GM20431 (cell line): ENCODE measurements around the gene DENND2D.

Source experiments
- in situ Hi-C: fragments of 300-500 bp; cut with MseI, MboI; formaldehyde crosslinking; loops from one replicate; pipeline ENCODE4 v1.15.0; 2020; ENCODE audit warnings: low sequenced_read_pairs; ENCODE audit not compliant: unreplicated experiment

The DENND2D gene

DNA sequence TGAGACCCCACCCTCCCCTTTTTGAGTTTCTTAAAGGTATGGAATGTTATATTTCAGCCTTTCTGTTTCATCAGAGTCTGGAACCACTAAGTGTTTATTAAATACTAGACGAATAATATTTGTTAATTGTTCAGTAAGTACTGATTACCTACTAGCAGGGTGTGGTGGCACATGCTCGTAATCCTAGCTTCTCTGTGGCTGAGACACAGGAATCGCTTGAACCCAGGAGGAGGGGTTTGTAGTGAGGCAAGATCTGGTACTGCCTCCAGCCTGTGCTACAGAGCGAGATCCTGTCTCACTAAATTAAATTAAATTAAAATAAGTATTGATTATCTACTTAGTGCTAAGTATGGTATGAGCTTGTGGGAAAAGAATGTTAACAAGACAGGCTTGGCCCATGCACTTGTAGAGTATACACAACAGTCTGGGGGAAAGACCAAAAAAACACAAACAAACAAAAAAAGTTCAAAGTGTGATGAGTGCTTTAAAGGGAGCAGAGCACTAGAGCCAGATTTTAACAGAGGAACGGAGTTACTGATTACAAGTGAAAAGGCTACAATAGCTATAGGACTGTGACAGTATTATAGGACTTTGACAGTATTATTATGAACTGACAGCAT is 58.0 kb downstream of the DENND2D start:
- in situ Hi-C loops = no loop called here

- in situ Hi-C loops = no loop called here
These were observed 58.9 kb downstream of the DENND2D start for GRCh38 chr1:111141245-111142220.

DNA sequence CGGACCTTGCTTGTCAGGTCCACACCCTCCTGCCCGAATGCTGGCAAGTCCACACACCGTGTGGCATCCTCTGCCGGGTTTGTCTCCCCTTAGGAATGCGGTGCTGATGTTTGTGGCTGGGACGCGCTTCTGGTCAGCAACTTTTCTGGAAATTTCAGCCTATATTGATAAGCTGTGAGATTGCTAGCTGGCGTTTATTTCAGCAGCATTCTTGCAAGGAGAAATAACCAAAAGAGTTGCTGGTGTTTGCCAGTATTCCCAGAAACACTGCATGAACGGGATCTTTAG is 59.8 kb downstream of the DENND2D start:
- in situ Hi-C loops = no loop called here

GRCh38 chr1:111139956-111140679 is 60.3 kb downstream of the DENND2D start, which contains the start of the genes CEPT1 and DRAM2:
Gene CEPT1, plus strand, starts transcription at chr1:111140223. Its CDS starts 7,492 bp downstream, at chr1:111147715.
Gene DRAM2, minus strand, starts transcription at chr1:111140093. Its CDS starts 8,539 bp downstream, at chr1:111131554.
- in situ Hi-C loops = no loop called here

GRCh38 chr1:111139324-111139955 is 61.0 kb downstream of the DENND2D start:
- in situ Hi-C loops = no loop called here
